ENCODE results near the gene ADAMTSL4.

DNA sequence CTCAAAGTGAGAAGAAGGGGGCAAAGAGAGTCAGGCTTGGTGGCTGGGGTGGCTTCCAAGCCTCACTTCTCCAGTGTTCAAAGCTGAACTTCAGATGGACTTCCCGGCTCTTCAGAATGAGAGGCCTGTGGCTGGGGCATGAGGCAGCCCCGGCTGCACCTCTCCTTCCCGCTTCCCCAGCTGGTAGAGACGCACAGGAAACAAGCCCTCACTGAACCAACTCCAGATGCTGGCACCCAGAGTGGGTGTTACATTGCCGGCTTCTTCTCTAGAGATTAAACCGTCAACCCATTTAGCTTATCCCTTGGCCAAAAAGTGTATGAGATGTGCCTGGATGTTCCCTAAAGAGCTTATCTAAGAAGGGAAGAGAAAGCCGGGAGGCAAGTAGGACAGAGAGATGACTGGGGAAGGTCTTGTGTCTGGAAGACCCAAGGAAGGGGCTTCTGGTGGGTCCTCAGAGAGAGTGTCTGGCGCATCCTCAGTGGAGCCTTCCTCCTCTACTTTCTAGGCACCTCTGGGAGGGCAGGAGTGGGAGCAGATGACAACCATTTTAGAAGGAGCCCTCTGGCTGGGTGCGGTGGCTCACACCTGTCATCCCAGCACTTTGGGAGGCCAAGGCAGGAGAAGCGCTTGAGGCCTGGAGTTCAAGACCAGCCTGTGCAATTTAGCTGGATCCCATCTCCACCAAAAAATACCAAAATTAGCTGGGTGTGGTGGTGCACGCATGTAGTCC is 2.0 kb downstream of the ADAMTSL4 start:
- TF ChIP-seq, protein P1, sequence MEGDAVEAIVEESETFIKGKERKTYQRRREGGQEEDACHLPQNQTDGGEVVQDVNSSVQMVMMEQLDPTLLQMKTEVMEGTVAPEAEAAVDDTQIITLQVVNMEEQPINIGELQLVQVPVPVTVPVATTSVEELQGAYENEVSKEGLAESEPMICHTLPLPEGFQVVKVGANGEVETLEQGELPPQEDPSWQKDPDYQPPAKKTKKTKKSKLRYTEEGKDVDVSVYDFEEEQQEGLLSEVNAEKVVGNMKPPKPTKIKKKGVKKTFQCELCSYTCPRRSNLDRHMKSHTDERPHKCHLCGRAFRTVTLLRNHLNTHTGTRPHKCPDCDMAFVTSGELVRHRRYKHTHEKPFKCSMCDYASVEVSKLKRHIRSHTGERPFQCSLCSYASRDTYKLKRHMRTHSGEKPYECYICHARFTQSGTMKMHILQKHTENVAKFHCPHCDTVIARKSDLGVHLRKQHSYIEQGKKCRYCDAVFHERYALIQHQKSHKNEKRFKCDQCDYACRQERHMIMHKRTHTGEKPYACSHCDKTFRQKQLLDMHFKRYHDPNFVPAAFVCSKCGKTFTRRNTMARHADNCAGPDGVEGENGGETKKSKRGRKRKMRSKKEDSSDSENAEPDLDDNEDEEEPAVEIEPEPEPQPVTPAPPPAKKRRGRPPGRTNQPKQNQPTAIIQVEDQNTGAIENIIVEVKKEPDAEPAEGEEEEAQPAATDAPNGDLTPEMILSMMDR (IDR thresholded peaks at IDR 0.05) = no peak
- TF ChIP-seq POLR2AphosphoS5 (IDR thresholded peaks at IDR 0.05; ENCODE audit: low read depth, low read length) = no peak; the same call in 1 of the 2 replicates

Measured in Panc1 (cell line).